Pancreas (tissue), 10 donors: ENCODE measurements around the gene CLASRP. TPM values are rescaled to one million over a fixed set of nuclear protein-coding genes. Genes with fewer than 3 reads are reported as not detected.

Source experiments
- ATAC-seq, 4 donors: fragments of 200-7000 bp; cut with Tn5 transposase; one replicate each; pipeline versions ENCODE4 v1.8.0 to v1.9.1; 2020; ENCODE audit warnings: mild to moderate bottlenecking in 4 of 4, moderate library complexity in 4 of 4
- DNase-seq, 6 donors: peaks; one replicate each; pipeline ENCODE4 v3.0.0-alpha.2; 2020
- FAIRE-seq: peaks from 2 replicates; lab custom pipeline; 2012; peaks lifted over from hg19 to GRCh38; lab: Jason Lieb, UNC
- H3K27ac ChIP-seq, 4 donors: fragments of 200-600 bp; sonication (generic); 1 replicate in 3 of 4; 2 replicates in 1 of 4; pipeline versions ENCODE4 v1.5.0 to v1.8.0; 2020
- H3K27me3 ChIP-seq, 4 donors: fragments of 200-600 bp; one replicate each; pipeline ENCODE4 v1.8.0; 2021
- H3K36me3 ChIP-seq, 3 donors: fragments of 200-600 bp; sonication (generic) in 1 of 3; one replicate each; pipeline versions ENCODE4 v1.5.0 to v1.8.0; 2020 to 2021
- H3K4me1 ChIP-seq, 3 donors: fragments of 200-600 bp; one replicate each; pipeline ENCODE4 v1.8.0; 2021
- H3K4me3 ChIP-seq, 4 donors: fragments of 200-600 bp; sonication (generic) in 2 of 4; one replicate each; pipeline versions ENCODE4 v1.5.0 to v1.8.0; 2020 to 2021
- H3K9me3 ChIP-seq, 4 donors: fragments of 200-600 bp; one replicate each; pipeline ENCODE4 v1.8.0; 2021
- WGBS, 2 donors: extraction: QIAGEN DNeasy Blood & Tissue Kit; methylation state at CpG; one replicate each; pipeline ENCODE4 v1.1.7; 2013; 5-methylcytosine and 5-hydroxymethylcytosine counted together
- intact Hi-C, 3 donors: fragments of 100-400 bp; cut with DNase I; formaldehyde crosslinking; loops; one replicate each; pipeline versions ENCODE4 v1.11.1 to v1.14.2; 2022
- polyA plus RNA-seq, 2 donors: library from polyadenylated mRNA; stranded (reverse); fragments of 200-250 nt; gene quantifications; one replicate each; pipeline ENCODE4 v1.2.3, GENCODE V29; 2013
- total RNA-seq, 6 donors: library from RNA; stranded (reverse); fragmentation: NEBNext Ultra II Directional in 4 of 6; extraction: Animal tissue kit (Norgen Biotek cat#: 25700) in 4 of 6; gene quantifications; one replicate each; pipeline versions ENCODE4 v1.2.1 to v1.2.4, GENCODE V29; 2021 to 2023
- TF ChIP-seq, protein P1 (sequence below), 4 donors: fragments of 200-600 bp; sonication (generic) in 3 of 4; IDR thresholded peaks; one replicate each; pipeline versions ENCODE4 v1.5.0 to v1.8.0; 2021; ENCODE audit warnings: antibody characterized with exemption in 4 of 4
- donor health status: healthy with polysubstance abuse.
- donor health status: DM: no; HTN: no; CAD: no; lungs with moderate emphysema.
- donor health status: DM: no; HTN: no; CAD: no.
- donor health status: control.
- donor health status: control.
- donor health status: Bipolar disorder and iron deficiency.
- donor health status: DM: yes; HTN: yes; CAD: no.
- donor health status: DM: no; HTN: no; CAD: no.
- donor health status: DM: no; HTN: no; CAD: no.
- donor health status: DM: yes; HTN: yes; CAD: no.

Gene CLASRP
- total and polyA plus RNA-seq, 8 donors: 34.8 to 244 (median 51.9) TPM

DNA sequence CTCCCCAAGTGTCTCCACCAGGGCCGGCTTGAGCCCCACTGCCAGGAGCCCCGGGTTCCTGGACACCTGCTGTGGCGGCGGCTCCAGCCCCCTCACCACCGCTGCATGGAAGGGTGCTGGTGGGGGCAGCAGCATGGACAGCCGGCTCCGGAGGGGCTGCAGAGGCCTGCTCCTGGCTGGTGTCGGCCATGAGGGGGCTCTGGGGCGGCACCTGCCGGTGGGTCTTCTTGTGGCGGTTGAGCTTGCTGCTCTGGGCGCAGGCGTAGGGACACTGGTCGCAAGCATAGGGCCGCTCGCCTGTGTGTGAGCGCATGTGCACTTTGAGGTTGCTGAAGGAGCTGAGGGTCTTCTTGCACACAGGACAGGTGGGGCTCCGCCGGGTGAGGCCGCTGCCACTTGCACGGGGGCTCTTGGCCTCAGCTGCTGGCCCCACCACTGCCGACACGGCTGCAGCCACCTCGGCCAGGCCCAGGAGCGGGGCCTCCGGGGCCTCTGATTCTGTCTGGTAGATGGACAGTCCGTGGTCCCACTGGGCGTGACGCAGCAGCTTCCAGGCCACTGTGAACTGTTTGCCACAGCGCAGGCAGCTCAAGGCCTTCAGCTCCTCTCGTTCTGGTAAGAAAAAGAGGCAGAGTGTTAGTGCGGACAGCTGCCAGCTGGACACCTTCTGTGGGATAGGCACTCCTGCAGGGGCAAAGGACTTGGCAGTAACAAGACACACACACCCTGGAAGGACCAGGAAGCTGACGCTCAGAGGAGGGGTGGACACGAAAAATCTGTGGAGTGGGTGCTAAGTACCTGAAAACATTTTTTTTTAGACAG, 33.3 kb downstream of the CLASRP start:
- Histone ChIP-seq H3K4me1 (peaks cover 0 to 7% (median 3%) of the 10 kb centered on the region in 3 donors), H3K36me3 (peaks cover 0 to 33% (median 8%) of the 10 kb centered on the region in 3 donors), H3K4me3 (no peak overlapping the region), H3K9me3 (no peaks in the 10 kb centered on the region), H3K27me3 (no peaks in the 10 kb centered on the region), H3K27ac (no peak overlapping the region)
- FAIRE-seq (no peak), ATAC-seq (no peak), DNase-seq (no peak)
- WGBS, 2 donors: 82 to 88% methylated on average over 34 of the region's 34 CpGs
- intact Hi-C loops: no loop called here
- TF ChIP-seq, protein P1, sequence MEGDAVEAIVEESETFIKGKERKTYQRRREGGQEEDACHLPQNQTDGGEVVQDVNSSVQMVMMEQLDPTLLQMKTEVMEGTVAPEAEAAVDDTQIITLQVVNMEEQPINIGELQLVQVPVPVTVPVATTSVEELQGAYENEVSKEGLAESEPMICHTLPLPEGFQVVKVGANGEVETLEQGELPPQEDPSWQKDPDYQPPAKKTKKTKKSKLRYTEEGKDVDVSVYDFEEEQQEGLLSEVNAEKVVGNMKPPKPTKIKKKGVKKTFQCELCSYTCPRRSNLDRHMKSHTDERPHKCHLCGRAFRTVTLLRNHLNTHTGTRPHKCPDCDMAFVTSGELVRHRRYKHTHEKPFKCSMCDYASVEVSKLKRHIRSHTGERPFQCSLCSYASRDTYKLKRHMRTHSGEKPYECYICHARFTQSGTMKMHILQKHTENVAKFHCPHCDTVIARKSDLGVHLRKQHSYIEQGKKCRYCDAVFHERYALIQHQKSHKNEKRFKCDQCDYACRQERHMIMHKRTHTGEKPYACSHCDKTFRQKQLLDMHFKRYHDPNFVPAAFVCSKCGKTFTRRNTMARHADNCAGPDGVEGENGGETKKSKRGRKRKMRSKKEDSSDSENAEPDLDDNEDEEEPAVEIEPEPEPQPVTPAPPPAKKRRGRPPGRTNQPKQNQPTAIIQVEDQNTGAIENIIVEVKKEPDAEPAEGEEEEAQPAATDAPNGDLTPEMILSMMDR (IDR thresholded peaks at IDR 0.05): no peak

DNA sequence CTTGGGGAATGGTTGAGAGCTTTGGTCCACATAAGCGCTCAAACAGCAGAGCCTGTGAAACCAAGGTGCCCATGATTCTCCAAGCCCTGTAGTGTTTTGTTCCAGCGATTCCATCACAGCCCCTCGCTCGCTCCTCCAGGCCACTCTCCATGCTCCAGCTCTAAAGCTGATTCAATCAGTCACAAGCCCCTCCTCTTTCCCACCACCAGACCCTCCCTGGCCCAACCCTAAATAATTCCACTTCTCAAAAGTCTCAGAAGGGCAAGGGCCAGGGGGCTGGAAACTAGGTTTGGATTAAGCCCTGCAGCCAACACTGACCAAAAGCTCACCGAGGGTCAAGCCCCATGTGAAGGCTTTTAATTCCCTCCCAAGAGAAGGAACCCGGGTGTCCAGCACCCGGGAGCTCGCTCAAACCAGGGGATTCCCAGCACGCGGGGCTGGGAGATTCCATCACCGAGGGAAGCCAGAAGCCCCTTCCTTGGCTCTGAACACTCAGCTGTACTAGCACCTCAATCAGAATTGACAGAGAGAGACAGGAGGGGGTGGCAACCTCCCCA, 36.0 kb downstream of the CLASRP start:
- intact Hi-C loops: no loop called here
- Histone ChIP-seq H3K27me3 (no peaks in the 10 kb centered on the region), H3K9me3 (no peaks in the 10 kb centered on the region), H3K27ac (peak overlapping the region in 2 of 4 donors; percentile 23 to 33), H3K36me3 (peaks cover 0 to 10% (median 0%) of the 10 kb centered on the region in 3 donors), H3K4me3 (peak overlapping the region in 1 of 4 donors; percentile 33), H3K4me1 (peaks cover 0 to 7% (median 3%) of the 10 kb centered on the region in 3 donors)
- no peak for ATAC-seq
- no peak for FAIRE-seq
- WGBS, 2 donors: 61 to 69% methylated on average over 11 of the region's 11 CpGs
- DNase-seq: no peak
- TF ChIP-seq, protein P1 (IDR thresholded peaks at IDR 0.05): no peak

DNA sequence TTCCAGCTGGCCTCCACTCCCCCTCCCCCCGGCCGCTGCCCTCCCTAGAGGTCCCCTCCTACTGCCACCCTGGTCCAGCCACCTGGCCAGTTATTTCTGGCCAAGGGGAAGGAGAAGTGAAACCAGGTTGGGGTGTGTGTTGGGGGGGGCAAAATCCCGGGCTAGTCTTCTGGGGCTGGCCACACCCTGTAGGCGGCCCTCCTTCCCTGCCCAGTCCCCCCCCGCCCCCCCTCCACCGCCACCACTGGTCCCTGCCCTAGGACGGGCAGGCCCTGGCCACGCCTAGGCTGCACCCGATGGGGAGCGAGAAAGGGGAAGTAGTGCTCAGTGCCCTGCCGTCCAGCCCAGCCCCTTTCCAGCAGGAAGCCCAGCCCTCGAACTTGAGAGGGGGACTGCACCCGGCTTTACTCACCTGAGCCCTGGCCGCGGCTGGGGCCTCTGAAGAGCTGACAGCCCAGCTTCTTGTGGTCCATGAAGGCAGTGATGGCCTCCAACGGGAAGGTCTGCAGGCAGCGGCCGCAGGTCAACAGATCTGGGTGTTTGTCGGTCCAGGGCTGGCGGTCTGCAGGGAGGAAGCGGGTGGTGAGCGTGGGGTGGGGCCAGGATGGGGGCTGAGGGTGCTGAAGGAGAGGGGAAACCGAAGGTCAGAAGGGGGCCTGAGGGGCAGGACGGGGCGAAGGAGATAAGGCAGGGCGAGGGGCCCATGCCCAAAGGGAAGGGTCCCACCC, 36.6 kb downstream of the CLASRP start:
- intact Hi-C loops: no loop called here
- Histone ChIP-seq H3K9me3 (no peaks in the 10 kb centered on the region), H3K4me3 (peak overlapping the region; percentile 16 to 50 (median 26)), H3K36me3 (peaks cover 0 to 3% (median 0%) of the 10 kb centered on the region in 3 donors), H3K4me1 (peaks cover 0 to 13% (median 10%) of the 10 kb centered on the region in 3 donors), H3K27me3 (no peaks in the 10 kb centered on the region), H3K27ac (peak overlapping the region; percentile 28 to 46 (median 32))
- ATAC-seq: peak; percentile 18 to 66 (median 56)
- WGBS, 2 donors: 31 to 33% methylated on average over 25 of the region's 26 CpGs
- peak in 5 of 6 donors; percentile 42 to 84 (median 57) for DNase-seq
- TF ChIP-seq, protein P1 (IDR thresholded peaks at IDR 0.05): no peak
- FAIRE-seq: no peak

DNA sequence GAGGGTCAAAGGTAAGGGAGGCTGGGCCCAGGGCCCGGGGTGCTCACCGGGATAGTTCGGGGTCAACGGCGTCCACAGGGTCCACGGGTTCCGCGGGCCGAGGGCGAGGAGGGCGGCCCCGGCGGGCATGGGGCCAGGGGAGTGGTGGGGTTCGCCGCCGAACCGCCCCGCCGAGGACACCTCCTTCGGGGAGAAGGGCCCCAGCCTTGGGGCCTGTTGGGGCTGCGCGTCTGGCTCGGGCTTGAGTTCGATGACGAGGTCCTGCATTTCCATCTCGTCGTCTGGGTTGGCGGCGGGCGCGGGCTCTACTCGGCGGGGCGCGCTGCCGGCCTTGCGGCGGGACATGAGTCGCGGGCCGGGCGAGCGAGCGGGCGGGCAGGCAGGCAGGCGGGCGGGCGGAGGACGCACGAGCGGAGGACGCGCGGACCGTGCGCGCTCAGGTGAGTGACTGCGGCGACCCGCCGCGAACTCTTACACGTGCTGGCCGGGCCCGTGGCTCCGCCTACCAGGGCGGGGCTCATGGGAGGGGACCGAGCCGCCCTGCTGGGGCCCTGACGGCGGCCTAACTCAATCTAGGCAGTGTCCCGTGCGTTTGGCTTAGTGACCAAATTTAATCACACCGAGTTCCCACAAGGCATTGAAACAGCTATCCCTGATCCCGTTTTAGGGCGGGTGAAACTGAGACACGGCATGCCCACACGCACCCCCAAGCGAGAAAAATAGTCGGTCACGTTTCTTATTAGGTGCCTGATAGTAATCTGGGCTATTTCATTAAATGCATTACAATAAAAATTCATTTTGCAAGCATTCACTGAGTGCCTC, 37.4 kb downstream of the CLASRP start, which contains the start of gene ZNF296:
TSS of gene ZNF296 (minus strand) at position 450 of the 822 bp plus-strand sequence. CDS start at position 345, 105 bp downstream.
- Histone ChIP-seq H3K4me3 (peak within 1 kb of the TSS; percentile 16 to 50 (median 26)), H3K27ac (peak within 1 kb of the TSS; percentile 28 to 46 (median 32)), H3K36me3 (no peaks in the 10 kb centered on the region), H3K4me1 (peaks cover 0 to 15% (median 11%) of the 10 kb centered on the region in 3 donors), H3K27me3 (no peaks in the 10 kb centered on the region), H3K9me3 (no peaks in the 10 kb centered on the region)
- TF ChIP-seq, protein P1 (IDR thresholded peaks at IDR 0.05): no peak
- WGBS, 2 donors: 6% methylated on average over 35 to 81 of the region's 81 CpGs
- no peak for FAIRE-seq
- intact Hi-C loops: no loop called here
- peak; percentile 67 to 80 (median 72) for ATAC-seq
- peak; percentile 72 to 90 (median 80) for DNase-seq
